CD4-positive, alpha-beta T cell treated with Interleukin-12 subunit alpha and Interleukin-12 subunit beta, for 1 hour (primary cell): ENCODE measurements around the gene SH3RF3.

Experiments
- DNase-seq: peaks from one replicate; pipeline ENCODE4 v3.0.0-alpha.2; 2020

SH3RF3 gene

DNA sequence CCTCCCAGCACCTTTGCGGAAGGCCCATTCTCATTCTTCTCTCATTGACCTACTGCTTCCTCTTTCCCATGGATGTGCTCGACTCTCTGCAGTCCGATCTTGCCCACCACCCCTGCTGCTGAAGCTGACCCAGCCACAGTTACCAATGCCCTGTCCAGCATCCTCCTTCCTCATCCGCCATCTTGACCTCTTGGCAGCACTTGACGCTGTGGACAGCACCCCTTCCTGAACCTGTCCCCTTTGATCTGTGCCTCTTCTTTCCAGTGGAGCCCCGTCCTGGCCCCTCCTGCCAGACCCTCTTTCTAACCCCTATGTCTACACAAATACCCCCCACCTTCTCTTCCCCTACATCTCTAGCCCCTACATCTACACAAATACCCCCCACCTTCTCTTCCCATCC is 275.7 kb downstream of the SH3RF3 start:
- DNase-seq: no peak

DNA sequence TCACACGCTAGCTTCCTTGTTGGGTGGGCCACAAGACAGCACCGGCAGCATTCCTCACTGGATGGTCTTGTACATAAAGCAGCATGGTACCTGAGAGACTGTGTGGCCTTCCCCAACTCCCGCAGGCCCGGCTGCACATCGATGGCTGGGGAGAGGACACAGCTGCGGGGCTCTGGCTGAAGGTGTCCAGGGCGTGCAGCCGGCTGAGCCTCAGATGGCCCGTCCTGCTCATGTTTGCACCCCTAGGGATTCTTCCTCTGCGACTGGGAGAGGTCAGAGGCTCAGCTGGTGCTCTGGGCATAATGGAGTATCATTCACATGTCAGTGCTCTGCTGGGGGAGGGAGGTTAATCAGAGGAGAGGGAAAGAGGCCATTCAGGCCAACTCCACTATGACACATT is 276.9 kb downstream of the SH3RF3 start:
- no peak for DNase-seq

DNA sequence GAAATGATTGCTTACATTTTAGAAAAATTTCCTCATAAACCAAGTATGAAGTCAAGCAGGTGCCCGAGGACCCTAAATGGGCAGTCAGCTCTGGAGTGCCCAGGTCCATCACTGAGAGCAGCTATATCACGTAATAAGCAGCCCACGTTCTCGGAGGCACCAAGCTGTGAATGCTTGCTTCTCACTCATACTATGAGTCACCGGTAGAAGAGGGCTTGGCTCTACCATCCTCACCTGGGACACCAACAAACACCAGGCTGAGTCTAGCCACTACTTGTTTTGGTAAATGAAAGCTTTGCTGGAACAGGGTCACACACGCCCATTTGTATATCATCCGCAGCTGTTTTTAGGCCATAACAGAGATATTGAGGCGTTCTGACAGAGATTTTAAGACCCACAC is 277.3 kb downstream of the SH3RF3 start:
- no peak for DNase-seq

DNA sequence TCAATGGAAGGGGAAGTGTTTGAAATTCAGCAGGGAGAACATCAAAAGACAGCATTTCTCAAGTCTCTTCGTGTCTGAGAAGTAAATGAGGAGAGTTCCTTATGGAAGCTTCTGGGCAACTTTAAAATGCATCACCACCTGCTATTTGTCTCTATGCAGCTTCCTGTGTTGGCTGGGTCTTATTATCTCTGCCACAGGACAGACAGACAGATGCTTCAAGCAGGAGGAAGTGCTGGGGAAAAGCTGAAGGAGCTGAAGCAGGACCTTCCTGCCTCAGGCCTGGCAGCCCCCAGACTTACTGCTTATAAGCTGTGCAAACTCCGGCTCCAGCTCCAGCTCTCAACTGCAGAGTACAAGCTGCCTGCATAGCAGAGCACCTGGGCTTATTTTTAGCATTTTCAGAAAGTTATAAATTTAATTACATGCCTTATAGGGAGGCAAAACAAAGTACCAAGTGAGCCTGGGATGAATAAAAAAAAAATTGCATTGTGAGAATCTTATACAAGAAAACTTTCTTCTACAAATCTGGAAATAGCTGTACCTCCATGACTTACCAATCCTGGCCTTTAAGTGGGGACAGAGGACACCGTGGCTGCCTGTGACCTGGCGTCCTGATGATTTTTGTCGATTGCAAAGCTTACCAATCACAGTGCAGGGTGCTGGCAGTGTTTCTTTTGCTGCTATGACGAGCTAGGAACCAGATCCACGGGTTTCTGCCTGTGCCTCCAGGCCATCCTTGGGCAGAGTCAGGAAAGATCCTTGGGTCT is 278.5 kb downstream of the SH3RF3 start:
- DNase-seq: no peak

DNA sequence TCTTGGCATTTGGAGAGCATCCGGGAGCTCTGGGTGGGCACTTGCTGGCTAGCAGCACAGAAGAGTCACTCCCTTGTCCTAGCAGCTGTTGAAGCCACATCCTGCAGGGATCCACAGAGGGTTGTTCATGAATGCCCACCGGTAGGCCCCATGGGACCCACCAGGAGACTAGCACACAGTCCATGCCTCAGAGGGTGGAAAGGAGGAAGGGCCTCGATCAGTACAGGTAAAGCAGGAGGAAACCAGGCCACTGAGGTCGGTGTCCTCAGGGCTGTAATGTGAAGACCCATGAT is 279.0 kb downstream of the SH3RF3 start:
- no peak for DNase-seq

DNA sequence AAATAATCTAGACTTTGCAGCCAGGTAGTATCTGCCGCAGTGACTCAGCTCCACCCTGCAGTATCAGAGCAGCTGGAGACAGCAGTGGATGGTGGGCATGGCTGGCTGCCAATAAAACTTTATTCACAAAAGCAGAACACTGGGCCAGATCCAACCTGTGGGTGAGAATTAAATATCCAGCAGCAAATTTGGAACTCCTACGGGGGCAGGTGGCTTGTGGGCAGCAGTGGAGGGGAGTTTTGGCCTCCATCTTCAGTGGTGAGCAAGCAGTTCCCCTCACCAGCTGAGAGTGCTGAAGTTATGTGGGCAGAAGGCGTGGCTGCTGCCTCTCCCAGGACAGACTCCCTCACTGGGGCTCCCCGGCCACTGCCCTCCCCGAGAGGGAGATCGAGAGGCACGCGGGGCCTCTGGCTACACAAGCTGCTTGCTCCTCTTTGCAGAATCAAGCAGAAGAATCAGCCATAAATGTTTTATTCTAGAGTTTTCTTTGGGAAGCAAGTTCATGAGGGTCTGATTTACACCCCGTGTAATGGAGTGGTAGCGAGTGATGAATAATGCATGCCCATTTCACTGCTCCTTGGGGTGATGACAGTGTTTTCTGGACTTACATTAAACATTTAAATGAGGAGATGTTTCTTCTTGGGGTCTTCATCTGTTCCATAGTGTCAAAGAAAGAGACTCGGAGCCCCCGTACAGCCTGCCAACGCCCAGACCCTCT is 280.5 kb downstream of the SH3RF3 start:
- no peak for DNase-seq

DNA sequence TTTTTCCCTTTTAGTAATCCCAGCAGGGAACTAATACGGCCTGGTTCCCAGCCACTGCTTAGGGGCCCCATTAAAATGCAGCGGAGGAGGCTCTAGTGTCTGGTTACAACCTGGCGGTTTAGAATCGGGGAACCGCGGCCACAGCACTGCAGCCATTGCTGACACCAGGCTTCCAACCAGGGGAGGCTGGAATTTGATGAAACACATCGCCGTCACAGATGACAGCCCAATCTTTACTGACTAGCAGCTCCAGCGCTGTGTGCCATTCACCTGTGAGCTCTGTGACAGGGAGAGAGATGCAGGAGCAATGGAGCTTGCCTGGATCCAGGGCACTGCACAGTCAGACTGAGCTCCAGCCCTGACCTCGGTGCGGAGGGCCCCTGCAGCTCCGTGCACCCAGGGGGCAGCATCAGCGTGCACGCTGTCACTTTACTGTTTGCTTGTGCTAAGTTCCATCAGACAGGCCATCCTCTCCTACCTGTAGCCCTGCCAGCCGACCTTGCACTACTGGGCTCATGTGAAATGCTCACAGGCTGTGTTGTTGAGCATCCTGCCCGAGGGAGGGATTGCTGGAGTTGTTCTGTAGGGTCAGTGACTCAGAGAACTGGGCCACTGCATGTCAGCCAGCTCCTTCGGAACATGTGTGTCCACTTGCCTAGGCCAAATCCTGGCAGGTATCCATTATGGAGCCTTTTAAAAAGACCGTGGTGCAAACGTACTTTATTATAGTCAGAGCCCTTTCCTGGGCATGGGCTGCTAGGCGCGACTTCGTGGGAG is 281.2 kb downstream of the SH3RF3 start:
- no peak for DNase-seq

DNA sequence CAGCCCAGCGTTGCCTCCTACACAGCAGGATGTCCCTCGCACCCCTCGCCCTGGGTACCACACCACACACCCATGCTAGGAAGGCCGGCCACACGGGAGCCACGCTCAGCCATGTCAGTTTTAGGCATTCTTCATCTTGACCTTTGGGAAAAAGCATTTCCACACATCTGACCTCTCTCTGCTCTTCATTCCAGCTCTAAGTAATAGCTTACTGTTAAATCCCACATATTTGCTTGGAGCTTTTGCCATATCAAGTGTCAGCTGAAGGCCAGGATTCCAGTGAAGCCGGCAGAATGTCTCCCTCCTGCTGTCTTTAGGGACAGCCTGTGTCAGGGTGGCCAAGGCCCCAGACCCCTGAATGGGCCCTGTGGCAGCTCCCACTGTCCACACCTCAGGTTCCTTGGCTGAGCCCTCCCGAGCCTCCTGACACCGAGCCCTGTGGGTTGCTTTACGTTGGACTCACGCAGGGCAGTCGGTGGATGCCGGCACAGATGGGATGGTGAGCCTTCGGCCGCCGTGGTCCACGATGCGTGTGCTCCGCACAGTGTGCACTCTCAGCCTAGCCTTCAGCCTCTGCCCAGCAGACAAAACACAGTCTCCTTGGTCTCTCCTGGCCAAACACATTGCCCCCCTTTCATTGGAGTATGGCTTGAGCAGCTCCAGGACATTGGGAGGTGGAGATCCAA is 282.8 kb downstream of the SH3RF3 start:
- DNase-seq: no peak

DNA sequence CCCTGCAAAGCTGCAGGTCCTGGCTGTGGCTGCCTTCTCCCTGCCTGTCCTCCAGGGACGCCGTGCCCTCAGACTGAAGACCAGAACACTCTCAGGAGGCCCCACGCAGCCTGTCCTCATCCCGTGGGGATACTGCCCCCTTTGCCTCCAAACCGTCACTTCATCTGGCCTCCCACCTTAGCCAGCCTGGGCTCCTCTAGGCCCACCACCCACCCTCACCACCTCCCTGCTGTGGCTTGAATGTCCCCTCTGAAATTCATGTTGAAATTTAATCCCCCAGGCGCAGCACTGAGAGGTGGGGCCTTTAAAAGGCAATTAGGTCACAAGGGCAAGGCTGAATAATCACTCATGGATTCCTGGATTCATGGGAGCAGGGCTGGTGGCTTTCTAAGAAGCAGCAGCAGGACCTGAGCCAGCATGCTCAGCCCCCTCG is 286.6 kb downstream of the SH3RF3 start:
- no peak for DNase-seq

DNA sequence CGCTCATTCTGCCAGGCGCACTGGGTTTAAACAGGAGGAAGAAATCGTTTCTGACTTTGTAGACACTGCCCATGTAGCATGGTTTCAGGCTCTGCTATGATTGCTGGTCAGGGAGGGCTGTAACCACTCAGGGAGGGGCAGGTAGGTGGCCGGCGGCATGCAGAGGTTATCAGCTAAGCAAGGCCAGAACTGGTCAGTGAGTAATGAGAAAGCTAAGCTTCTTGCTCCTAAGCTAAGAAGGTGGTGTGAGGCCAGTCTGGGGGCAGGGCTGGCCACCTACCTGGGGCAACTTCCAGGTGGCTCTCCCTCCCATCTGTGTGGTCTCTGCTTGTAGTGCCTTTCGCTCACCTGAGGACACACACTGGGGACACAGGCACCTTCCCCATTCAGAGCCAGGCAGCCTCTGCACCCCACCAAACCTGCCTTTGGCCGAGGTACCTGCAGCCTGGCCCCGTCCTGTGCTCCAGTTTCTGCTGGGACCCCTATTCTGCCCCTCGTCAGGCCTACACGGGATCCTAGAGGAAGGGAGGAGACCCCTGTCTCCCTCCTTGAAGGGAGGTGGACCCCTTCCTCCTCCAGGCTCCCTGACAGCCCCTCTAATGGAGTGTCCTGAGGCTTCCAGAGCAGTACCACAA is 288.8 kb downstream of the SH3RF3 start:
- no peak for DNase-seq

DNA sequence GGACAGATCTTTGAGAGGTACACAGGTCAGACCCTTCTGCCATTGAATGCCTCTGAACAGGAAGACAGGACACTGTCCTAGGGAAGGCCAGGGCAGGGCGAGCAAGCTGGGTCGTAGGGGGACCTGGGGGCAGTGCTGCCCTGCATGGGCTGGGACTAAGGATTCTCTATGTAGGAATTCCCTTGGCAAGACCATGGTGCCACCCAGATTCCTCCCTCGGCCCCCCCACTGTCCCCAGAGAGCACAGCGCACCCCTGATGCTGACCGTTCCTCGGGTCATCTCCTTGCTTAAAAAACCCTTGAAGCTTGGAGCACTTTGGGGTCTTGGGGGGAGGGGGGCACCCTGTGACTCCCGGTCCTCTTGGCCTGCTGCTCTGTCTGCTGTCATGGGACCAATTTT is 289.7 kb downstream of the SH3RF3 start:
- DNase-seq: no peak

DNA sequence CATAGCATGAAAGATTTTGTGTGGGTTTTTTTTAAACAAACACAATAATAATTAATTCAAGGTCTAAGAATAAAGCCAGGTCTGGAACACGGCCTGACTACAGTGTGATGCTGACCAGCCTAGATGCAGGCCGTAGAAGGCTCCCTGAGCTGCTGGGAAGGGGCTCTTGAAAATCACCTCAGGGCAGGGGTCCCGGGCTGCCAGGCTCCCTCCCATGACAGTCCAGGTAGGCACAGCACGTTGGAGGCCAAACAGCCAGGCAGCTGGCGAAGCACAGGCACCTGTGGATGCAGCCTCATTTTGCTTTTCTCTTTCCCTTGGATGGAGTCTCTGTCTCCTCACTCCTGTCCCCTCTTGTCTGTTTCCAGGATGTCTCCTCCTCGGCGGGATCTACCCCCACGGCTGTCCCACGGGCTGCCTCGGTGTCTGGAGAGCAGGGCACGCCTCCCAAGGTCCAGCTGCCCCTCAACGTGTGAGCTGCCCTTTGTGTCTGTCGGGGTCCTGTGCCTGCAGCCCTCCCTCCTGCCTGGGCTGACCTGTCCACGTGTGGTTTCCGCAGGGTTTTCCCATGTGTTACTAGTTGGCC is 290.3 kb downstream of the SH3RF3 start:
- DNase-seq: no peak

DNA sequence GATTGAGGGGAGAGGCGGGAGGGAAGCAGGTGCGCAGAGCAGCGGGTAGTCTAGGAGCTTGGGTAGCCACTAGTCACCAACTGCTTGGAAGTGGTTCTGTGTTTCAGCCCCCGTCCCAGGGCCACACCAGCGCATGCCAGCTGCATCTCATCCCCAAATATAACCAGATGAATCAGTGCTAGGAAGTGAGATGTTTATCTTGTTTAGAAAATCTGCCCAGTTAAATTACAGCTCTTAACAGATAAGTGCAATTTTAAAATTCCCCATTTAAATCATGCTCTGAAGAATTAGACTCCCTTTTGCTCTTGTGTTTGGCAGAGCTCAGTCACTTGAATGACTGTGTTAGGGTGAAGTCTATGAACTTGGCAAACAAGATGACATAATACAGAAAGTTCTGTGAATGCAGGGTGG is 291.0 kb downstream of the SH3RF3 start:
- DNase-seq: no peak

DNA sequence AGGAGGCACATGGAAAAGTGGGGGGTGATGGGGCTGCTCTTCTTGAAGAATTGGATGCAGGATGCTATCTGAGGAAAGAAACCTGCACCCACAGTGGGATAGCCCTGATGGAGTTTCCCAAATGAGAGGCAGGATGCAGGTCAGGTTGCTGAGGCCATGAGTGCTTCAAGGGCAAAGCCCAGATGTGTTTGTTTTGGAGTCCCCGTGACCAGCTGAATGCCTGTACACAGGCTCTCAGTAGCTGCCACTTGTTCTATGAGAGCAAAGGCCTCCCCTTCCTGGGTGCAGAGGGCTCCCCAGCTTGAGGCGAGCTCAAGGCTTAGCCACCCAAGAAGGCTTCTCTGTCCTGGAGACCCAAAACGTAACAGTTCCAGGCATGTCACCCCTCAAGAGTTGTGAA is 292.1 kb downstream of the SH3RF3 start:
- DNase-seq: no peak

DNA sequence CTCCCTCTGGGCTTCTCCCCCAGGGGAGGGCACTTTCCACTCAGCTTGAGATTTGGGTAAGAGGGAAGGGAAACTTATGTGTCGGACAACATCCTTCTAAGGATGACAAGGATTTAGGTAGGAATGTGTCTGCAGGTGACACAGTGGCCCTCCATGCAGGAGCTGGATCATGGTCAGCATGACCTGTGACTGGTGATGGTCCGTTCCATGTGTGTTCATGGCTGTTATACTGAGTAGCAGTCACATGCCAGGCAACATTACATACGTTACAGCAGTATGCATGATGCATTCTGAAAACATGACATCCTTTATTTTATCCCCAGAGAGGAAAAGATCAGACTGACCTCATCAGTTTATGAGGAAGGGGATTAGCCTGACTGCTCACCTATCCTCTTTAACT is 292.6 kb downstream of the SH3RF3 start:
- no peak for DNase-seq

DNA sequence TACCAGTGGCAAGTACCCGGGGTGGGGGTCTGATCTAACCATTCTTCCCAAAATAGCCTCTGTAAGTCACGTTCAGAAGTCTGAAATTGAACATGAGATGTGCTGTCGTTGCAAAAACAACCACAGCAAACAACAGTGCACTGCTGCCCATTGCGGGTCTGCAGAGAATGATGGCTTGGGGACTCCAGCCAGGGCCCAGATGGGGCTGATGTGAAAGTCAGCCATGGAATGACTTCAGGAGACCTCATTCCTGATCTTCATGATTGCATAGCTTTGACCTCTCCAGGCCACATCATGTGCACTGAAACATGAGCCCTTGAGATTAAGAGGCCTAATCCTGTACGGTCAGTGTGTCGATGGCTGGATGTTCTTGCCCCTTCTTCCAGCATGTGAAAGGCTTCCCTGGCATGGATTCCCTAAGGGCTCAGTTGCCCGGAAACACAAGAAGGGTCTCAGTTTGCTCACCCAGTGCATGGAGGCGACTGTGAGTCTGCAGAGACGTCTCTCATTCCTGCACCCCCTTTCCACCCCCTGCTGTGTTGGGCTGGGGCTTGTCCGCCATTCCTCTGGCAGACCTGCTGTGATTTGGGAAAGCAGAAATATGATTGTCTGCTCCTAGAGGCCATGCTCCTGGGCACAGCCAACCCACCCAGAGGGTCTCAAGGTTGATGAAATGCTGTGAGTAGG is 293.2 kb downstream of the SH3RF3 start:
- DNase-seq: no peak

DNA sequence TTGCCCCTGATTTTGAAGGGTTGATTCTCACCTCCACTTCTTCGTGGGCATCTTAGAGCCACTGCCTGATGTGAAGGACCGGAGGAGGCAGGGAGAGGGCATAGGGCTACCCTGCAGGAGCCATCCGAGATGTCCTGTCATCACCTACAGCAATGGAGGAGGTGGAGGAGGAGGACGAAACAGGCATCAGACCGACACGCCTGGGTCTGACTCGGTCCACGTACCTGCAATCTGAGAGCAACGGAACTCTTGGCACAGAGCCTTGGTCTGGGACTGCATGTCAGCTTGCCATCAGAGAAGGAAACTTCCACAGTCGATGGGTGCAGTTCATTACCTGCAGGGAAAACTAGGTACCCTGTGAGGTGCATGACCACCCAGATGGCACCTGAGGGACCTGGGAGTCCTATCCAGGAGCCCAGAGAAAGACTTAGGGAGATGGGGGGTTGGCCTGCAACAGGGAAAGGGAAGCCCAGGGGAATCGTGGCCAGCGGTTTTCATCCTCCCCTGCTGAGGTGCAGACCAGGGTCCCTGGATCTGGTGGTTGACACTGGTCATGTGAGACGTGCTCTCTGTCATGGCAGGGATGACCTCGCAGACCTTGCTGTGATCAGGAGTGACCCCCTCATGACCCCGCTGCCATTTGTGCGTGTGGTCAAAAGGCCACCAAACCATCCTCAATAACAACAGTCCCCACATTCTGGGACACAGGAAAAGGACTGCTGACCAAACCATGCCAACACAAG is 293.9 kb downstream of the SH3RF3 start:
- DNase-seq: no peak

DNA sequence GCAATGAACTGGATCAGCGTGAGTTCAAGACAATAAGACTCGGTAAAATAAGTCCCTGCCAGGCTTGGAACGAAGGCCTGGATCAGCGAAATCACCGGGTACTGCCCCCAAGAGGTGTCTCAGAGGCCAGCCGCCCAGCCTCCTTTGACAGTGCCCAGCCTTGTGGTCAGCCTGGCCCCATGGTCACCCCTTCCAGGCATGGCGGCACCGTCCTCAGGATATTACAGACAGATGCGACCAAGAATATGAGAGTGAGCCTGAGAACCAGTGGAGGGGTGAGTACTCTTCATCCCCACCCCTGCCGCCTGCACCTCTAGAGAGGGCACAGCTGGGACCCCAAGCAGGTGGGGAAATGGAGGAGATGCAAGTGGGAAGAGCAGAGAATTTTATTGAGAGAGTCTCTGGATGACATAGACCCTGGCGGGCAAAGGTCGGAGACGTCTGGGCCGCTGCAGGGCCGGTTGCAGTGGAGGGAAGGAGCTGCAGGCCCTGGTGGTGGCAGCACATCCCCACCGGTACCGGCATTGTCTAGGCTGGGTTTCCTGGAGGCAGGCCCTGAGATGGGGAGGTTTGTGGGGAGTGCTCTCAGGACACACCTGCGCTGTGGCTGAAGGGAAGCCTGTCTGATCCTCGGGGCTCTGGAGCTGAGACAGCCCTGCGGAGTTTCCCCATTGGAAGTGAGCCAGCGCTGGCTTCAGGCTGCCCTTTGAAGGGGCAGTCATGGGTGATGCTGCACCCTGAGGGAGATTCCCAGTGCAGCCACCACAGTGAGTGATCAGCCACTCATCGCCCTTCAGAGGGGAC is 294.8 kb downstream of the SH3RF3 start:
- no peak for DNase-seq

DNA sequence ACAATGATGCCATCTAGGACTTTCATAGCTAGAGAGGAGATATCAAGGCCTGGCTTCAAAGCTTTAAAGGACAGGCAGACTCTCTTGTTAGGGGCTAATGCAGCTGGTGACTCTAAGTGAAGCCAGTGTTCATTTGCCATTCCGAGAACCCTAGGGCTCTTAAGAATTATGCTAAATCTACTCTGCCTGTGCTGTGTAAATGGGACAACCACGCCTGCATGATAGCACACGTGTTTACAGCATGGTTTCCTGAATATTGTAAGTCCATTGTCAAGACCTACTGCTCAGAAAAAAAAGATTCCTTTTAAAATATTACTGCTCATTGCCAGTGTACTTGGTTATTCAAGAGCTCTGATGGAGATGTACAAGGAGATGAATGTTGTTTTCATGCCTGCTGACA is 296.4 kb downstream of the SH3RF3 start:
- DNase-seq: no peak

DNA sequence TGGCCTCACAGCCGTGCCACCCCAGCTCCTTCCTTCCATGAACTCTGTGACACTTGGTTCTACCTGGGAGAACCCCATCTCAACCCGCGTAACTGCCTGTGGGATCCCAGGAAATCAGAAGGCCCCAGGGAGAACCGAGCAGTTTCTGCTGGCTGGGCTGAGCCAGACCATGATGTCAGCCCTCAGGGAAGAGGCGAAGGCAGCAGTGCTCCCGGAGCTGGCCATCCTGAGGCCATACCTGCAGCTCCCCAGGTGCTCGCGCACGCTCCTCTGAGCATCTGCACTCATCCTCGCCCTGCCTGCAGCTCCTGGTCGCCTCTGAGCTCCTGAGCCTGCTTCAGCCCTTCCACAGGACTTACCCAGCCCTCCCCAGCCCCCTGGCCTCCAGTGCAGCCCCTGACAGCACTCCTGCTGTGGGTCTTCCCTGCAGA is 298.7 kb downstream of the SH3RF3 start:
- DNase-seq: no peak
